BE2C (cell line): ENCODE measurements around the gene LRRC41.
A peak's percentile ranks its signal among the peaks of the same experiment; 100 is the strongest.

Experiments
- DNase-seq: peaks from one replicate; pipeline ENCODE4 v3.0.0-alpha.2; 2020
- H3K27me3 ChIP-seq: fragments of 250-450 bp; sonication (Bioruptor Pico); 2 replicates; pipeline ENCODE4 v1.5.1; 2020; ENCODE audit warnings: mild to moderate bottlenecking
- H3K36me3 ChIP-seq: fragments of 250-450 bp; sonication (Bioruptor Pico); 2 replicates; pipeline ENCODE4 v1.5.1; 2020; ENCODE audit warnings: mild to moderate bottlenecking
- H3K4me1 ChIP-seq: fragments of 250-450 bp; sonication (Bioruptor Pico); 2 replicates; pipeline ENCODE4 v1.5.1; 2020
- H3K4me3 ChIP-seq: 2 replicates; pipeline ENCODE4 v1.5.1; 2011; ENCODE audit warnings: low read depth, low read length
- H3K9me3 ChIP-seq: fragments of 250-450 bp; sonication (Bioruptor Pico); 2 replicates; pipeline ENCODE4 v1.5.1; 2020
- TF ChIP-seq, protein P1 (sequence below): IDR thresholded peaks from 2 replicates; pipeline ENCODE4 v1.5.1; 2012; ENCODE audit warnings: mild to moderate bottlenecking, low read depth, low read length

LRRC41 gene

GRCh38 chr1:46317323-46317722 lies 13.9 kb upstream of the LRRC41 start:
- TF ChIP-seq, protein P1, sequence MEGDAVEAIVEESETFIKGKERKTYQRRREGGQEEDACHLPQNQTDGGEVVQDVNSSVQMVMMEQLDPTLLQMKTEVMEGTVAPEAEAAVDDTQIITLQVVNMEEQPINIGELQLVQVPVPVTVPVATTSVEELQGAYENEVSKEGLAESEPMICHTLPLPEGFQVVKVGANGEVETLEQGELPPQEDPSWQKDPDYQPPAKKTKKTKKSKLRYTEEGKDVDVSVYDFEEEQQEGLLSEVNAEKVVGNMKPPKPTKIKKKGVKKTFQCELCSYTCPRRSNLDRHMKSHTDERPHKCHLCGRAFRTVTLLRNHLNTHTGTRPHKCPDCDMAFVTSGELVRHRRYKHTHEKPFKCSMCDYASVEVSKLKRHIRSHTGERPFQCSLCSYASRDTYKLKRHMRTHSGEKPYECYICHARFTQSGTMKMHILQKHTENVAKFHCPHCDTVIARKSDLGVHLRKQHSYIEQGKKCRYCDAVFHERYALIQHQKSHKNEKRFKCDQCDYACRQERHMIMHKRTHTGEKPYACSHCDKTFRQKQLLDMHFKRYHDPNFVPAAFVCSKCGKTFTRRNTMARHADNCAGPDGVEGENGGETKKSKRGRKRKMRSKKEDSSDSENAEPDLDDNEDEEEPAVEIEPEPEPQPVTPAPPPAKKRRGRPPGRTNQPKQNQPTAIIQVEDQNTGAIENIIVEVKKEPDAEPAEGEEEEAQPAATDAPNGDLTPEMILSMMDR = no peak
- Histone ChIP-seq H3K27me3 (no peaks in the 10 kb centered on the region), H3K4me1 (no peaks in the 10 kb centered on the region), H3K9me3 (no peaks in the 10 kb centered on the region), H3K4me3 (no peak overlapping the region), H3K36me3 (peaks cover 24% of the 10 kb centered on the region)
- no peak for DNase-seq

GRCh38 chr1:46315669-46316403 lies 12.4 kb upstream of the LRRC41 start:
- H3K36me3 ChIP-seq = peaks cover 28% of the 10 kb centered on the region
- H3K4me1 ChIP-seq = no peaks in the 10 kb centered on the region
- TF ChIP-seq, protein P1 = no peak
- no peak for DNase-seq
- no peaks in the 10 kb centered on the region for H3K9me3 ChIP-seq
- H3K4me3 ChIP-seq = no peak overlapping the region
- H3K27me3 ChIP-seq = no peaks in the 10 kb centered on the region

DNA sequence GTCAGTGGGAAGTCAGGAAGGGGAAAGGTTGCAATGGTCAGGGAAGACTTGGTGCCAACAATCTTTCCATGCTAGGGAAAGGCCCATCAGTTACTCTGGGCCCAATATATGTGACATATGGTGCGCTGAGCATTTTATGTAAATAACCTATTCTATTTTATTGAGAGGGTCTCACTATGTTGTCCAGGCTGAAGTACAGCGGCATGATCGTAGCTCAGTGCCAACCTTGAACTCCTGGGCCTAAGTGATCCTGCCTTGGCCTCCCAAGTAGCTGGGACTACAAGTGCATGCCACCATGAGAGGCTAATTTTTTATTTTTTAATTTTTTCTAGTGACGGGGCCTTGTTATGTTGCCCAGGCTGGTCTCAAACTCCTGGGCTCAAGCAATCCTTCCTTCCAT lies 6.9 kb upstream of the LRRC41 start:
- TF ChIP-seq, protein P1 = no peak
- H3K27me3 ChIP-seq = no peaks in the 10 kb centered on the region
- H3K4me3 ChIP-seq = no peak overlapping the region
- H3K4me1 ChIP-seq = no peaks in the 10 kb centered on the region
- H3K36me3 ChIP-seq = peaks cover 51% of the 10 kb centered on the region
- DNase-seq = no peak
- H3K9me3 ChIP-seq = no peaks in the 10 kb centered on the region

DNA sequence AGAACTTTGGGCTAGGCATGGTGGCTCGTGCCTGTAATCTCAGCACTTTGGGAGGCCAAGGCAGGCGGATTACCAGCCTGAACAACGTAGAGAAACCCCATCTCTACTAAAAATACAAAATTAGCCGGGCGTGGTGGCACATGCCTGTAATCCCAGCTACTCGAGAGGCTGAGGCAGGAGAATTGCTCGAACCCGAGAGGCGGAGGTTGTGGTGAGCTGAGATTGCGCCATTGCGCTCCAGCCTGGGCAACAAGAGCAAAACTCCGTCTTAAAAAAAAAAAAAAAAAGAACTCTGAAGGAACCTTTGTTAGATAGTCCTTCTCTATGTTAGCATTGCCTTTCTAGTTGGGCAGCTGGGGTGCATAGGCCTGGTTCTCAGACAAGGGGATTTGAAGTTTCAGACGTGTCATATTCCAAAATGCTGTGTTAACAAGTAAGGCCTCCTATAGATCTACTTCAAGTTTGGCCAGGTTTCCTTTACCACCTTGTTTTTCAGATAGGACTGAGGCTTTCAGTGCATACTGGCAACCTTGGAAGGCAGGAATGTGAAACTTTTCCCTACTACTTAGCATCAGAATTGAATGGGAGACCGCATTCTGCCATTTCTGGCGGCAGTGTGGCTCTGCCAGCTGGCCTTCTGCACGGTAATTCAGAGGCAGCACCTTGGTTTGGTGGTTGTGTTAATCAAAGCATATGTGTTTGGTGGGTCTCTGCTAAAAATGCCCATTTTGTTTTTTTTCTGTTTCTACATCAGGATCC lies 6.2 kb upstream of the LRRC41 start:
- TF ChIP-seq, protein P1 = no peak
- Histone ChIP-seq H3K4me1 (no peaks in the 10 kb centered on the region), H3K27me3 (no peaks in the 10 kb centered on the region), H3K4me3 (no peak overlapping the region), H3K9me3 (no peaks in the 10 kb centered on the region), H3K36me3 (peaks cover 45% of the 10 kb centered on the region)
- no peak for DNase-seq

DNA sequence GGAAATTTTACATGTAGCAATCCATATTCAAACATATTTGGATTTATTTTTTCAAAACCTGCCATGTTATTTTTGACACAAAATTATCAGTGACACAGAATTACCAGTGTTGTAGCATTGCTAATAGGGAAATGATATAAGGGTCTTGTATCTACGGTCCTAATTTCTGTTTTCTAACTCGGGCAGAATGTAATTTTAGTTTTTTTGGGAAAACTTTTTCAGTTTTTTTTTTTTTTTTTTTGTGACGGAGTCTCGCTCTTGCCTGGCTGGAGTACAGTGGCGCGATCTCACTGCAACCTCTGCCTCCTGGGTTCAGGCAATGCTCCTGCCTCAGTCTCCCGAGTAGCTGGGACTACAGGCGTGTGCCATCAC lies 2.7 kb upstream of the LRRC41 start:
- DNase-seq = no peak
- Histone ChIP-seq H3K9me3 (no peaks in the 10 kb centered on the region), H3K36me3 (peaks cover 28% of the 10 kb centered on the region), H3K4me3 (no peak overlapping the region), H3K4me1 (no peaks in the 10 kb centered on the region), H3K27me3 (no peaks in the 10 kb centered on the region)
- TF ChIP-seq, protein P1 = no peak

GRCh38 chr1:46303872-46304326 lies 483 bp upstream of the LRRC41 start:
- Histone ChIP-seq H3K4me1 (no peaks in the 10 kb centered on the region), H3K9me3 (no peaks in the 10 kb centered on the region), H3K36me3 (peaks cover 14% of the 10 kb centered on the region), H3K4me3 (peak overlapping the region; percentile 97), H3K27me3 (no peaks in the 10 kb centered on the region)
- no peak for DNase-seq
- TF ChIP-seq, protein P1 = no peak
